ENCODE results near the gene MEI1.
"Not testable (repeated sequence)": the region's sequence is repeated elsewhere in the genome, so short reads cannot be mapped to it uniquely, and the experiment has no call there.

Gene MEI1

GRCh38 chr22:41732096-41732772 is 32.9 kb downstream of the MEI1 start:
- no peak for DNase-seq (ENCODE audit: low read depth)
- H3K4me3 ChIP-seq (ENCODE audit: control insufficient read depth, low read depth, low read length), result no peak overlapping the region
- no peak for TF ChIP-seq CTCF (conservative IDR thresholded peaks at IDR 0.05; ENCODE audit: control insufficient read depth, insufficient read depth, low read depth, low read length)

- not testable (repeated sequence) for DNase-seq (ENCODE audit: low read depth); H3K4me3 ChIP-seq (ENCODE audit: control insufficient read depth, low read depth, low read length)
Measured at GRCh38 chr22:41733241-41733640, 33.9 kb downstream of the MEI1 start.

- TF ChIP-seq CTCF (conservative IDR thresholded peaks at IDR 0.05; ENCODE audit: control insufficient read depth, insufficient read depth, low read depth, low read length), result no peak
- H3K4me3 ChIP-seq (ENCODE audit: control insufficient read depth, low read depth, low read length), result no peak overlapping the region
- no peak for DNase-seq (ENCODE audit: low read depth)
Measured at GRCh38 chr22:41739576-41739975, 40.3 kb downstream of the MEI1 start.

- no peak for TF ChIP-seq CTCF (conservative IDR thresholded peaks at IDR 0.05; ENCODE audit: control insufficient read depth, insufficient read depth, low read depth, low read length)
- H3K4me3 ChIP-seq (ENCODE audit: control insufficient read depth, low read depth, low read length), result no peak overlapping the region
- DNase-seq (ENCODE audit: low read depth), result no peak
Measured at GRCh38 chr22:41742918-41743317, 43.6 kb downstream of the MEI1 start.

GRCh38 chr22:41745968-41746367 is 46.7 kb downstream of the MEI1 start:
- TF ChIP-seq CTCF (conservative IDR thresholded peaks at IDR 0.05; ENCODE audit: control insufficient read depth, insufficient read depth, low read depth, low read length), result no peak
- H3K4me3 ChIP-seq (ENCODE audit: control insufficient read depth, low read depth, low read length), result no peak overlapping the region
- no peak for DNase-seq (ENCODE audit: low read depth)

GRCh38 chr22:41746567-41747400 is 47.5 kb downstream of the MEI1 start:
- peak; percentile 89 for TF ChIP-seq CTCF (conservative IDR thresholded peaks at IDR 0.05; ENCODE audit: control insufficient read depth, insufficient read depth, low read depth, low read length)
- DNase-seq (ENCODE audit: low read depth), result peak; percentile 87
- H3K4me3 ChIP-seq (ENCODE audit: control insufficient read depth, low read depth, low read length), result no peak overlapping the region
